Left lung (tissue), 10 donors: ENCODE results near the gene PPME1. TPM values are rescaled to one million over a fixed set of nuclear protein-coding genes. Genes with fewer than 3 reads are reported as not detected.

Source experiments
- ATAC-seq: fragments of 200-7000 bp; cut with Tn5 transposase; one replicate; pipeline ENCODE4 v1.9.1; 2020; ENCODE audit warnings: moderate library complexity
- DNase-seq, 4 donors: peaks; one replicate each; pipeline ENCODE4 v3.0.0-alpha.2; 2013 to 2020
- H3K27ac ChIP-seq, 2 donors: fragments of 200-600 bp; sonication (generic) in 1 of 2; one replicate each; pipeline versions ENCODE4 v1.5.0 to v1.8.0; 2020 to 2021
- H3K27me3 ChIP-seq, 2 donors: fragments of 200-600 bp; sonication (generic) in 1 of 2; one replicate each; pipeline versions ENCODE4 v1.5.0 to v1.8.0; 2020 to 2021
- H3K36me3 ChIP-seq, 2 donors: fragments of 200-600 bp; sonication (generic) in 1 of 2; one replicate each; pipeline versions ENCODE4 v1.5.0 to v1.8.0; 2020 to 2021
- H3K4me1 ChIP-seq, 2 donors: fragments of 200-600 bp; one replicate each; pipeline ENCODE4 v1.8.0; 2021
- H3K4me3 ChIP-seq, 2 donors: fragments of 200-600 bp; sonication (generic) in 1 of 2; one replicate each; pipeline versions ENCODE4 v1.5.0 to v1.8.0; 2020 to 2021; ENCODE audit warnings: mild to moderate bottlenecking in 1 of 2
- H3K9me3 ChIP-seq, 2 donors: fragments of 200-600 bp; sonication (generic) in 1 of 2; one replicate each; pipeline versions ENCODE4 v1.5.0 to v1.8.0; 2020 to 2021
- intact Hi-C, 2 donors: fragments of 100-400 bp; cut with DNase I; formaldehyde crosslinking; loops; one replicate each; pipeline versions ENCODE4 v1.11.2 to v1.14.2; 2022
- polyA plus RNA-seq, 6 donors: library from polyadenylated mRNA; unstranded; fragments of 120-200 nt; gene quantifications; one replicate each; pipeline ENCODE4 v1.2.1, GENCODE V29; 2013; ENCODE audit not compliant: insufficient read length in 6 of 6
- total RNA-seq, 2 donors: library from RNA; stranded (reverse); fragmentation: NEBNext Ultra II Directional; extraction: Animal tissue kit (Norgen Biotek cat#: 25700); gene quantifications; one replicate each; pipeline ENCODE4 v1.2.1, GENCODE V29; 2021
- TF ChIP-seq, protein P1 (sequence below), 2 donors: fragments of 200-600 bp; sonication (generic) in 1 of 2; IDR thresholded peaks; one replicate each; pipeline versions ENCODE4 v1.5.0 to v1.8.0; 2021; ENCODE audit warnings: antibody characterized with exemption in 2 of 2
- donor health status: DM: no; HTN: yes; CAD: no.
- donor health status: DM: no; HTN: no; CAD: no.

PPME1 gene
- total and polyA plus RNA-seq, 8 donors, result 30.8 to 48.0 (median 44.0) TPM

GRCh38 chr11:74204701-74205100 lies 33.6 kb downstream of the PPME1 start:
- Histone ChIP-seq H3K36me3 (peaks cover 0 to 44% of the 10 kb centered on the region in 2 donors), H3K4me3 (no peak overlapping the region), H3K9me3 (no peaks in the 10 kb centered on the region), H3K4me1 (no peaks in the 10 kb centered on the region), H3K27me3 (no peaks in the 10 kb centered on the region), H3K27ac (no peak overlapping the region)
- intact Hi-C loops, result no loop called here
- TF ChIP-seq, protein P1, sequence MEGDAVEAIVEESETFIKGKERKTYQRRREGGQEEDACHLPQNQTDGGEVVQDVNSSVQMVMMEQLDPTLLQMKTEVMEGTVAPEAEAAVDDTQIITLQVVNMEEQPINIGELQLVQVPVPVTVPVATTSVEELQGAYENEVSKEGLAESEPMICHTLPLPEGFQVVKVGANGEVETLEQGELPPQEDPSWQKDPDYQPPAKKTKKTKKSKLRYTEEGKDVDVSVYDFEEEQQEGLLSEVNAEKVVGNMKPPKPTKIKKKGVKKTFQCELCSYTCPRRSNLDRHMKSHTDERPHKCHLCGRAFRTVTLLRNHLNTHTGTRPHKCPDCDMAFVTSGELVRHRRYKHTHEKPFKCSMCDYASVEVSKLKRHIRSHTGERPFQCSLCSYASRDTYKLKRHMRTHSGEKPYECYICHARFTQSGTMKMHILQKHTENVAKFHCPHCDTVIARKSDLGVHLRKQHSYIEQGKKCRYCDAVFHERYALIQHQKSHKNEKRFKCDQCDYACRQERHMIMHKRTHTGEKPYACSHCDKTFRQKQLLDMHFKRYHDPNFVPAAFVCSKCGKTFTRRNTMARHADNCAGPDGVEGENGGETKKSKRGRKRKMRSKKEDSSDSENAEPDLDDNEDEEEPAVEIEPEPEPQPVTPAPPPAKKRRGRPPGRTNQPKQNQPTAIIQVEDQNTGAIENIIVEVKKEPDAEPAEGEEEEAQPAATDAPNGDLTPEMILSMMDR (IDR thresholded peaks at IDR 0.05), result no peak
- ATAC-seq (no peak), DNase-seq (no peak)

DNA sequence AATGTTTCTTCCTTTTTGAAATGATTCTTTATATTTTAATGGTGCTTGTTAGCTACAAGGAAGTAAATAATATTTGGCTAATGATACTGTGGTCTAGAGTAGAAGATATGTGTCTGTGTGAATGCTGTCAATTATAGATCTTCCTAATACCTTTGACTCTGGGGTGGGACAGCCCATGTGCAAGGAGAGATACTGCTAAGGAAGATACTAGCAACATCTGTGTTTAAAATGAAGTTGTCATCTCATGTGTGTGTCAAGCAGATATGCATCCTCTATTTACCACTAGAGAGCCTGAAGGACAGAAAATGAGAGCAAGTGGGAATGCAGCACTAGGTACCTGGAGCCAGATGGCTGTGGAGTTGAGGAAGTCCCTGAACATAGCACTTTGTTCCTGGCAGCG lies 34.1 kb downstream of the PPME1 start:
- ATAC-seq, result no peak
- Histone ChIP-seq H3K9me3 (no peaks in the 10 kb centered on the region), H3K36me3 (peaks cover 0 to 49% of the 10 kb centered on the region in 2 donors), H3K4me1 (no peaks in the 10 kb centered on the region), H3K27me3 (no peaks in the 10 kb centered on the region), H3K4me3 (no peak overlapping the region), H3K27ac (no peak overlapping the region)
- intact Hi-C loops, result no loop called here
- TF ChIP-seq, protein P1 (IDR thresholded peaks at IDR 0.05), result no peak
- no peak for DNase-seq

- intact Hi-C loops, result no loop called here
- H3K36me3 ChIP-seq, result peaks cover 0 to 56% of the 10 kb centered on the region in 2 donors
- no peaks in the 10 kb centered on the region for H3K9me3 ChIP-seq
- ATAC-seq, result no peak
- H3K27ac ChIP-seq, result no peak overlapping the region
- H3K27me3 ChIP-seq, result no peaks in the 10 kb centered on the region
- H3K4me1 ChIP-seq, result no peaks in the 10 kb centered on the region
- no peak for DNase-seq
- H3K4me3 ChIP-seq, result no peak overlapping the region
- TF ChIP-seq, protein P1 (IDR thresholded peaks at IDR 0.05), result no peak
Measured at GRCh38 chr11:74206746-74207145, 35.7 kb downstream of the PPME1 start.

- TF ChIP-seq, protein P1 (IDR thresholded peaks at IDR 0.05), result no peak
- Histone ChIP-seq H3K27ac (no peak overlapping the region), H3K36me3 (peaks cover 0 to 71% of the 10 kb centered on the region in 2 donors), H3K9me3 (peaks cover 0 to 4% of the 10 kb centered on the region in 2 donors), H3K27me3 (no peaks in the 10 kb centered on the region), H3K4me1 (no peaks in the 10 kb centered on the region), H3K4me3 (no peak overlapping the region)
- DNase-seq (no peak), ATAC-seq (no peak)
- intact Hi-C loops, result no loop called here
Measured at GRCh38 chr11:74208507-74208906, 37.4 kb downstream of the PPME1 start.

GRCh38 chr11:74212533-74212932 lies 41.4 kb downstream of the PPME1 start:
- Histone ChIP-seq H3K27me3 (no peaks in the 10 kb centered on the region), H3K4me1 (no peaks in the 10 kb centered on the region)
- ATAC-seq, result no peak

More at GRCh38 chr11:74212533-74212932, 41.4 kb downstream of the PPME1 start:
- Histone ChIP-seq H3K27ac (no peak overlapping the region), H3K9me3 (peaks cover 0 to 4% of the 10 kb centered on the region in 2 donors), H3K4me3 (no peak overlapping the region), H3K36me3 (peaks cover 0 to 64% of the 10 kb centered on the region in 2 donors)
- DNase-seq, result no peak
- intact Hi-C loops, result no loop called here
- TF ChIP-seq, protein P1 (IDR thresholded peaks at IDR 0.05), result no peak
